HepG2 (cell line): ENCODE measurements around the gene BBS5. TPM values are rescaled to one million over a fixed set of nuclear protein-coding genes. Genes with fewer than 3 reads are reported as not detected.
A peak's percentile ranks its signal among the peaks of the same experiment; 100 is the strongest.
"Not testable (repeated sequence)": the region's sequence is repeated elsewhere in the genome, so short reads cannot be mapped to it uniquely, and the experiment has no call there.

Experiments used
- ATAC-seq: fragments of 200-7000 bp; cut with Tn5 transposase; 3 replicates; pipeline ENCODE4 v1.9.1; 2020; ENCODE audit warnings: mild to moderate bottlenecking, moderate library complexity
- BruUV-seq: library from RNA; stranded (reverse); fragments of 400-500 nt; replicated peaks from 2 replicates; lab custom pipeline; 2021; lab: Mats Ljungman, UMichigan
- CTCF ChIA-PET: fragments of 300-600 bp; formaldehyde crosslinking; extraction: SDS; loops from one replicate; lab custom pipeline; 2021; ENCODE audit warnings: low total read pairs, inconsistent platforms, low intra/inter-chr PET ratio; lab: Yijun Ruan, JAX
- POLR2A ChIA-PET: fragments of 350-600 bp; sonication (Branson Sonifier 250); formaldehyde crosslinking; loops from one replicate; lab custom pipeline; 2020; ENCODE audit warnings: antibody characterized with exemption, inconsistent platforms; lab: Yijun Ruan, JAX
- DNase-seq: peaks from one replicate; pipeline ENCODE4 v3.0.0-alpha.2; 2015; ENCODE audit warnings: low spot score
- FAIRE-seq: peaks from 3 replicates; lab custom pipeline; 2011; peaks lifted over from hg19 to GRCh38; lab: Jason Lieb, UNC
- H2AFZ ChIP-seq: one replicate; pipeline ENCODE4 v1.6.1; 2011; ENCODE audit warnings: low read length, inconsistent platforms
- H3K27ac ChIP-seq: fragments of 300-600 bp; 3 replicates; pipeline ENCODE4 v1.8.0; 2011; ENCODE audit warnings: mixed run types, mild to moderate bottlenecking, mixed read lengths, low read length, inconsistent platforms; ENCODE audit not compliant: insufficient read depth; ENCODE audit errors: extremely low read length
- H3K27me3 ChIP-seq, 2 experiments: fragments of 200-600 bp in 1 of 2; 2 replicates in 1 of 2; 3 replicates in 1 of 2; pipeline versions ENCODE4 v1.6.0 to v1.8.0; 2011; ENCODE audit warnings: low read length in 2 of 2, mild to moderate bottlenecking in 2 of 2, moderate library complexity in 2 of 2, inconsistent platforms in 1 of 2; ENCODE audit not compliant: insufficient read depth in 2 of 2, control insufficient read depth in 1 of 2
- H3K36me3 ChIP-seq, 2 experiments: fragments of 200-600 bp in 1 of 2; replicated peaks in 1 of 2; 2 replicates in 1 of 2; 3 replicates in 1 of 2; pipeline versions ENCODE4 v1.5.1 to v1.8.0; 2011; ENCODE audit warnings: low read length in 2 of 2, inconsistent platforms in 1 of 2; ENCODE audit not compliant: insufficient read depth in 2 of 2, control insufficient read depth in 1 of 2
- H3K4me1 ChIP-seq: 2 replicates; pipeline ENCODE4 v1.5.1; 2012; ENCODE audit warnings: low read length, inconsistent platforms; ENCODE audit not compliant: insufficient read depth
- H3K4me2 ChIP-seq: 2 replicates; pipeline ENCODE4 v1.6.0; 2011; ENCODE audit warnings: low read depth, low read length, inconsistent platforms
- H3K4me3 ChIP-seq, 3 experiments: fragments of 200-600 bp in 1 of 3; sonication (generic), shearing (Covaris generic) in 1 of 3; replicated peaks in 1 of 3; 2 replicates each; pipeline ENCODE4 v1.5.1; 2011 to 2016; ENCODE audit warnings: low read length in 3 of 3, inconsistent platforms in 2 of 3, low read depth in 2 of 3, mild to moderate bottlenecking in 2 of 3, control low read depth in 1 of 3, mixed read lengths in 1 of 3; ENCODE audit not compliant: insufficient read depth in 1 of 3
- H3K79me2 ChIP-seq: one replicate; pipeline ENCODE4 v1.6.1; 2011; ENCODE audit warnings: low read length, inconsistent platforms; ENCODE audit not compliant: insufficient read depth
- H3K9ac ChIP-seq: 2 replicates; pipeline ENCODE4 v1.6.0; 2011; ENCODE audit warnings: mild to moderate bottlenecking, low read depth, low read length, inconsistent platforms; ENCODE audit not compliant: insufficient read depth
- H3K9me3 ChIP-seq: 2 replicates; pipeline ENCODE4 v1.5.1; 2012; ENCODE audit warnings: mild to moderate bottlenecking, low read length
- H4K20me1 ChIP-seq: 2 replicates; pipeline ENCODE4 v1.6.0; 2011; ENCODE audit warnings: inconsistent platforms, mild to moderate bottlenecking, low read length, moderate library complexity; ENCODE audit not compliant: insufficient read depth
- ARID5B ChIP-seq: IDR thresholded peaks from 2 replicates; pipeline ENCODE4 v1.4.0; 2020; ENCODE audit warnings: mild to moderate bottlenecking, missing genetic modification reagents
- GFI1 ChIP-seq: sonication (generic); formaldehyde crosslinking; IDR thresholded peaks from 2 replicates; pipeline ENCODE4 v1.5.0; 2020; ENCODE audit warnings: missing genetic modification reagents, mild to moderate bottlenecking, borderline replicate concordance
- HOXA7 ChIP-seq: sonication (generic); formaldehyde crosslinking; IDR thresholded peaks from 2 replicates; pipeline ENCODE4 v1.8.1; 2022; ENCODE audit warnings: mild to moderate bottlenecking, missing genetic modification reagents, moderate library complexity
- JARID2 ChIP-seq: sonication (generic); formaldehyde crosslinking; IDR thresholded peaks from 2 replicates; pipeline ENCODE4 v1.8.1; 2023; ENCODE audit warnings: missing genetic modification reagents, inconsistent platforms; ENCODE audit not compliant: insufficient replicate concordance
- KAT8 ChIP-seq: IDR thresholded peaks from 2 replicates; pipeline ENCODE4 v1.6.1; 2016; ENCODE audit warnings: missing genetic modification reagents, missing compliant biosample characterization
- MED1 ChIP-seq: sonication (generic); formaldehyde crosslinking; IDR thresholded peaks from 2 replicates; pipeline ENCODE4 v1.4.0; 2020; ENCODE audit warnings: missing genetic modification reagents
- RAD21 ChIP-seq: fragments of 450-650 bp; formaldehyde crosslinking; IDR thresholded peaks from 2 replicates; pipeline ENCODE4 v1.5.0; 2020; ENCODE audit warnings: mild to moderate bottlenecking
- SAP130 ChIP-seq: IDR thresholded peaks from 2 replicates; pipeline ENCODE4 v1.6.1; 2016; ENCODE audit warnings: low read depth
- SMAD3 ChIP-seq: sonication (generic); formaldehyde crosslinking; IDR thresholded peaks from 2 replicates; pipeline ENCODE4 v1.4.0; 2020; ENCODE audit warnings: missing genetic modification reagents
- SMC3 ChIP-seq: IDR thresholded peaks from 2 replicates; pipeline ENCODE4 v1.6.1; 2011; ENCODE audit warnings: low read length, improper control_type of control experiment
- STAG1 ChIP-seq: sonication (generic); formaldehyde crosslinking; IDR thresholded peaks from 2 replicates; pipeline ENCODE4 v1.4.0; 2020; ENCODE audit warnings: missing genetic modification reagents
- XRCC5 ChIP-seq: fragments of 200-400 bp; formaldehyde crosslinking; optimal IDR thresholded peaks from 2 replicates; pipeline ENCODE3; 2017; ENCODE audit warnings: mild to moderate bottlenecking, low read length
- ZFX ChIP-seq: sonication (generic); formaldehyde crosslinking; IDR thresholded peaks from 2 replicates; pipeline ENCODE4 v1.4.0; 2020; ENCODE audit warnings: mild to moderate bottlenecking, low read depth, missing genetic modification reagents, moderate library complexity
- ZNF460 ChIP-seq: sonication (generic); formaldehyde crosslinking; IDR thresholded peaks from 2 replicates; pipeline ENCODE4 v1.5.1; 2020; ENCODE audit warnings: missing genetic modification reagents, mild to moderate bottlenecking, borderline replicate concordance
- ZNF558 ChIP-seq: sonication (generic); formaldehyde crosslinking; IDR thresholded peaks from 2 replicates; pipeline ENCODE4 v1.9.0; 2022; ENCODE audit warnings: mild to moderate bottlenecking, missing genetic modification reagents, borderline replicate concordance
- ZNF83 ChIP-seq: sonication (generic); formaldehyde crosslinking; IDR thresholded peaks from 2 replicates; pipeline ENCODE4 v1.4.0; 2020; ENCODE audit warnings: missing genetic modification reagents, mild to moderate bottlenecking, borderline replicate concordance
- ZNF850 ChIP-seq: sonication (generic); formaldehyde crosslinking; conservative IDR thresholded peaks from 2 replicates; pipeline ENCODE4 v1.9.0; 2021; ENCODE audit warnings: mild to moderate bottlenecking, missing genetic modification reagents
- WGBS: methylation state at CpG from one replicate; pipeline ENCODE4 v1.1.6; 2017; ENCODE audit warnings: low lambda C conversion rate; 5-methylcytosine and 5-hydroxymethylcytosine counted together
- in situ Hi-C: cut with HindIII; loops from 2 replicates; pipeline ENCODE4 v1.10.0; 2017; ENCODE audit warnings: low pct_unique_long_range_greater_than_20kb; ENCODE audit not compliant: extremely low pct_ligation_motif_present
- intact Hi-C: fragments of 100-400 bp; cut with micrococcal nuclease; formaldehyde crosslinking; loops from one replicate; pipeline ENCODE4 v1.10.0; 2022; ENCODE audit not compliant: unreplicated experiment
- polyA plus RNA-seq, 8 experiments: library from polyadenylated mRNA; depleted of rRNA in 3 of 8; stranded (reverse) in 7 of 8; unstranded in 1 of 8; fragments of >200 nt; fragmentation: Illumina TruSeq in 4 of 8; extraction: Trizol in 4 of 8; gene quantifications; 2 replicates each; pipeline versions ENCODE4 v1.2.1 to v1.2.3, GENCODE V29; 2011 to 2016; ENCODE audit warnings: low read depth in 4 of 8, missing spikeins in 1 of 8, mixed read lengths in 1 of 8; ENCODE audit not compliant: insufficient read depth in 1 of 8
- total RNA-seq, 5 experiments: library from RNA; depleted of rRNA; stranded (reverse); fragments of >200 nt; fragmentation: Illumina TruSeq; extraction: Trizol; gene quantifications; 2 replicates each; pipeline ENCODE4 v1.2.3, GENCODE V29; 2016; ENCODE audit warnings: low read depth in 1 of 5
- TF ChIP-seq, protein P1 (sequence below): sonication (generic); formaldehyde crosslinking; IDR thresholded peaks from 2 replicates; pipeline ENCODE4 v1.4.0; 2020; ENCODE audit warnings: low read depth, mild to moderate bottlenecking, missing genetic modification reagents
- TF ChIP-seq, protein P2 (sequence below): IDR thresholded peaks from 2 replicates; pipeline ENCODE4 v1.6.1; 2012; ENCODE audit warnings: inconsistent platforms

The BBS5 gene
- total and polyA plus RNA-seq, 2 of the 13 experiments (the other 11 are each of a cell fraction or from before 2014, with no cell fraction given), result 1.8 to 4.5 TPM

GRCh38 chr2:169528271-169528701, 49.0 kb downstream of the BBS5 start (continued):
- TF ChIP-seq XRCC5 (peak; percentile 58), ZNF460 (CRISPR knock-in tag) (no peak), GFI1 (CRISPR knock-in tag) (0 out of 2 replicates have a peak, but pooled peaks have one; percentile 20), STAG1 (CRISPR knock-in tag) (peak; percentile 83), JARID2 (CRISPR knock-in tag) (no peak), MED1 (no peak), SAP130 (CRISPR knock-in tag) (0 out of 2 replicates have a peak, but pooled peaks have one; percentile 34), SMC3 (peak; percentile 94), KAT8 (CRISPR knock-in tag) (peak; percentile 28; the same call in 1 of the 2 replicates), SMAD3 (CRISPR knock-in tag) (peak; percentile 34; the same call in 1 of the 2 replicates), RAD21 (peak; percentile 68; the same call in 1 of the 2 replicates), ZNF850 (no peak), HOXA7 (CRISPR knock-in tag) (no peak), ZNF83 (CRISPR knock-in tag) (no peak), ZNF558 (CRISPR knock-in tag) (no peak), ZFX (CRISPR knock-in tag) (peak; percentile 56), ARID5B (CRISPR knock-in tag) (peak; percentile 30; the same call in 1 of the 2 replicates)
- TF ChIP-seq, protein P1, sequence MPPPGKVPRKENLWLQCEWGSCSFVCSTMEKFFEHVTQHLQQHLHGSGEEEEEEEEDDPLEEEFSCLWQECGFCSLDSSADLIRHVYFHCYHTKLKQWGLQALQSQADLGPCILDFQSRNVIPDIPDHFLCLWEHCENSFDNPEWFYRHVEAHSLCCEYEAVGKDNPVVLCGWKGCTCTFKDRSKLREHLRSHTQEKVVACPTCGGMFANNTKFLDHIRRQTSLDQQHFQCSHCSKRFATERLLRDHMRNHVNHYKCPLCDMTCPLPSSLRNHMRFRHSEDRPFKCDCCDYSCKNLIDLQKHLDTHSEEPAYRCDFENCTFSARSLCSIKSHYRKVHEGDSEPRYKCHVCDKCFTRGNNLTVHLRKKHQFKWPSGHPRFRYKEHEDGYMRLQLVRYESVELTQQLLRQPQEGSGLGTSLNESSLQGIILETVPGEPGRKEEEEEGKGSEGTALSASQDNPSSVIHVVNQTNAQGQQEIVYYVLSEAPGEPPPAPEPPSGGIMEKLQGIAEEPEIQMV (CRISPR knock-in tag), result no peak
- TF ChIP-seq, protein P2, sequence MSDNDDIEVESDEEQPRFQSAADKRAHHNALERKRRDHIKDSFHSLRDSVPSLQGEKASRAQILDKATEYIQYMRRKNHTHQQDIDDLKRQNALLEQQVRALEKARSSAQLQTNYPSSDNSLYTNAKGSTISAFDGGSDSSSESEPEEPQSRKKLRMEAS, result no peak

DNA sequence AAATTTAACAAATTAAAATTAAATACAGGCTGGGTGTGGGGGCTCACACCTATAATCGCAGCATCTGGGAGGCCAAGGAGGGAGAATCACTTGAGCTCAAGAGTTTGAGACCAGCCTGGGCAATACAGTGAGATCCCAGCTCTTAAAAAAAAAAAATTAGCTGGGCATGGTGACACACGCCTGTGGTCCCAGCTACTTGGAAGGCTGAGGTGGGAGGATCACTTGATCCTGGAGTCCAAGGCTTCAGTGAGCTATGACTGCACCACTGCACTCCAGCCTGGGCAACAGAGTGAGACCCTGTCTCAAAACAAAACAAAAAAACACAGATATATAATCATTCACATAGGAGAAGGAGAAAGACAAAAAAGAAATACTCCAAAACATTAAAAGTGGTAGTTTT, 60.2 kb downstream of the BBS5 start:
- BruUV-seq, result not testable (repeated sequence)

More for the DNA sequence above, 60.2 kb downstream of the BBS5 start:
- 98% methylated on average over 2 of the region's 2 CpGs for WGBS
- H2AFZ ChIP-seq, FAIRE-seq, intact Hi-C loops, H3K9ac ChIP-seq, ATAC-seq, H3K4me3 ChIP-seq, H3K27me3 ChIP-seq, H3K36me3 ChIP-seq, H3K79me2 ChIP-seq, H3K9me3 ChIP-seq, DNase-seq, CTCF ChIA-PET, H3K27ac ChIP-seq, in situ Hi-C loops, H3K4me1 ChIP-seq, H3K4me2 ChIP-seq, H4K20me1 ChIP-seq, POLR2A ChIA-PET: not testable (repeated sequence)
